ENCODE measurements around the gene RBFOX2. TPM values are rescaled to one million over a fixed set of nuclear protein-coding genes. Genes with fewer than 3 reads are reported as not detected.

RBFOX2 gene
- total and polyA plus RNA-seq, 2 of the 13 experiments (the other 11 are each of a cell fraction or from before 2014, with no cell fraction given) = 37.3 to 40.4 TPM

DNA sequence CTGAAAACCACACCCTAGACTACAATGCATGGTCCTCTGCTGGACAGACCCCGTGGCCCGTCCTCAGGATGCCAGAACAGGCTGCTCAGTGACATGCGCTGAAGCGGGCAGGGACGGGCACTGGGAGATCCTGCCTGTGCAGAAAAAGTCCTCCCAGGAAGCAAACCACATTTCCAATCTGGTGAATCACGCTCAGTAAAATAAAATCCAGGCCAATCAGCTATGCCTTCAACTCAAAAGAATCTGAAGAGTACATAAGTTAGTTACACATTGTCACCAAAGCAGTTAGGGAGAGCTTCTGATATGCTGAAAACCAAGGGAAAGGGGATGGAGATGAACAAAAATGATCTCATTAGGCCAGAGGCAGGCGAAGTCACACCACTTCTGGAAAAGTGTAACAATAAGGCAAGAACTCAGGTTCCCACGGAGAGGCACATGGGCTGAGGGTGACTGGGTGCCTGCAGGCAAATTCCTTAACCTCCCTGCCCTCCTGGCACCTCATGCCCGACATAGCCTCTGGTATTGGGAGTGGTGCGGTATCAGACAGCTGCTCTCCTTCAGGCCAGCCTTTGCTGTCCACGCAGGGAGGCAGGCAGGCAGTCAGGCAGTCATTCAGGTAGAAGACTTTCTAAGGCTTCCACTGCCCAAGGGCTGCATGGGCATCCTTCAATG is 244.5 kb downstream of the RBFOX2 start:
- intact Hi-C loops (cut with micrococcal nuclease; ENCODE audit: unreplicated experiment) = no loop called here
- no peak overlapping the region for H3K4me2 ChIP-seq (ENCODE audit: low read depth, low read length)

More for the DNA sequence above, 244.5 kb downstream of the RBFOX2 start:
- TF ChIP-seq MTA1 (CRISPR knock-in tag; IDR thresholded peaks at IDR 0.05; ENCODE audit: borderline replicate concordance) = no peak
- no peak for TF ChIP-seq ZNF460 (CRISPR knock-in tag; IDR thresholded peaks at IDR 0.05; ENCODE audit: borderline replicate concordance)
- no peak for TF ChIP-seq SMYD3 (CRISPR knock-in tag; IDR thresholded peaks at IDR 0.05)
- no peak for TF ChIP-seq ZNF30 (CRISPR knock-in tag; IDR thresholded peaks at IDR 0.05)
- no peak for TF ChIP-seq U2AF2 (IDR thresholded peaks at IDR 0.05; ENCODE audit: low read depth, low read length)
- TF ChIP-seq NKX3-1 (CRISPR knock-in tag; IDR thresholded peaks at IDR 0.05) = no peak
- no peak for TF ChIP-seq ZSCAN25 (CRISPR knock-in tag; IDR thresholded peaks at IDR 0.05)
- TF ChIP-seq ZNF768 (CRISPR knock-in tag; IDR thresholded peaks at IDR 0.05) = no peak
- TF ChIP-seq RBFOX2 (IDR thresholded peaks at IDR 0.05; ENCODE audit: low read depth, low read length) = no peak
- no peak for TF ChIP-seq ASH2L (IDR thresholded peaks at IDR 0.05; ENCODE audit: insufficient read length, low read depth, low read length)
- TF ChIP-seq, protein P1, sequence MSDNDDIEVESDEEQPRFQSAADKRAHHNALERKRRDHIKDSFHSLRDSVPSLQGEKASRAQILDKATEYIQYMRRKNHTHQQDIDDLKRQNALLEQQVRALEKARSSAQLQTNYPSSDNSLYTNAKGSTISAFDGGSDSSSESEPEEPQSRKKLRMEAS (IDR thresholded peaks at IDR 0.05) = no peak
- no peak for TF ChIP-seq KDM6A (CRISPR knock-in tag; IDR thresholded peaks at IDR 0.05; ENCODE audit: low read depth)
- TF ChIP-seq MTF1 (CRISPR knock-in tag; IDR thresholded peaks at IDR 0.05) = no peak
- TF ChIP-seq, protein P2, sequence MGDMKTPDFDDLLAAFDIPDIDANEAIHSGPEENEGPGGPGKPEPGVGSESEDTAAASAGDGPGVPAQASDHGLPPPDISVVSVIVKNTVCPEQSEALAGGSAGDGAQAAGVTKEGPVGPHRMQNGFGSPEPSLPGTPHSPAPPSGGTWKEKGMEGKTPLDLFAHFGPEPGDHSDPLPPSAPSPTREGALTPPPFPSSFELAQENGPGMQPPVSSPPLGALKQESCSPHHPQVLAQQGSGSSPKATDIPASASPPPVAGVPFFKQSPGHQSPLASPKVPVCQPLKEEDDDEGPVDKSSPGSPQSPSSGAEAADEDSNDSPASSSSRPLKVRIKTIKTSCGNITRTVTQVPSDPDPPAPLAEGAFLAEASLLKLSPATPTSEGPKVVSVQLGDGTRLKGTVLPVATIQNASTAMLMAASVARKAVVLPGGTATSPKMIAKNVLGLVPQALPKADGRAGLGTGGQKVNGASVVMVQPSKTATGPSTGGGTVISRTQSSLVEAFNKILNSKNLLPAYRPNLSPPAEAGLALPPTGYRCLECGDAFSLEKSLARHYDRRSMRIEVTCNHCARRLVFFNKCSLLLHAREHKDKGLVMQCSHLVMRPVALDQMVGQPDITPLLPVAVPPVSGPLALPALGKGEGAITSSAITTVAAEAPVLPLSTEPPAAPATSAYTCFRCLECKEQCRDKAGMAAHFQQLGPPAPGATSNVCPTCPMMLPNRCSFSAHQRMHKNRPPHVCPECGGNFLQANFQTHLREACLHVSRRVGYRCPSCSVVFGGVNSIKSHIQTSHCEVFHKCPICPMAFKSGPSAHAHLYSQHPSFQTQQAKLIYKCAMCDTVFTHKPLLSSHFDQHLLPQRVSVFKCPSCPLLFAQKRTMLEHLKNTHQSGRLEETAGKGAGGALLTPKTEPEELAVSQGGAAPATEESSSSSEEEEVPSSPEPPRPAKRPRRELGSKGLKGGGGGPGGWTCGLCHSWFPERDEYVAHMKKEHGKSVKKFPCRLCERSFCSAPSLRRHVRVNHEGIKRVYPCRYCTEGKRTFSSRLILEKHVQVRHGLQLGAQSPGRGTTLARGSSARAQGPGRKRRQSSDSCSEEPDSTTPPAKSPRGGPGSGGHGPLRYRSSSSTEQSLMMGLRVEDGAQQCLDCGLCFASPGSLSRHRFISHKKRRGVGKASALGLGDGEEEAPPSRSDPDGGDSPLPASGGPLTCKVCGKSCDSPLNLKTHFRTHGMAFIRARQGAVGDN (CRISPR knock-in tag; IDR thresholded peaks at IDR 0.05) = no peak
- BruUV-seq (replicated peaks) = no TSS peak
- Histone ChIP-seq H3K4me1 (ENCODE audit: insufficient read depth, low read length) (no peaks in the 10 kb centered on the region), H3K79me2 (ENCODE audit: insufficient read depth, low read length) (no peaks in the 10 kb centered on the region), H3K36me3 (replicated peaks in 1 of 2; ENCODE audit: control insufficient read depth in 1 of 2, insufficient read depth in 2 of 2, low read length in 2 of 2) (peaks cover 3 to 4% of the 10 kb centered on the region in 2 experiments), H3K9me3 (ENCODE audit: low read length) (no peaks in the 10 kb centered on the region), H4K20me1 (ENCODE audit: insufficient read depth, low read length) (no peaks in the 10 kb centered on the region), H3K27me3 (ENCODE audit: control insufficient read depth in 1 of 2, insufficient read depth in 2 of 2, low read length in 2 of 2) (no peaks in the 10 kb centered on the region), H3K4me3 (replicated peaks in 1 of 3; ENCODE audit: insufficient read depth in 1 of 3, low read depth in 2 of 3, low read length in 3 of 3) (no peak overlapping the region), H2AFZ (ENCODE audit: low read length) (no peak overlapping the region), H3K9ac (ENCODE audit: insufficient read depth, low read depth, low read length) (no peak overlapping the region), H3K27ac (ENCODE audit: extremely low read length, insufficient read depth, low read length) (no peak overlapping the region)
- CTCF ChIA-PET (ENCODE audit: low intra/inter-chr PET ratio, low total read pairs) = no interaction called here
- no peak for FAIRE-seq
- in situ Hi-C loops (cut with HindIII; ENCODE audit: extremely low pct_ligation_motif_present, low pct_unique_long_range_greater_than_20kb) = no loop called here
- 97% methylated on average over 11 of the region's 11 CpGs for WGBS (ENCODE audit: low lambda C conversion rate)
- POLR2A ChIA-PET = no interaction called here
- DNase-seq (ENCODE audit: low spot score) = no peak
- ATAC-seq = no peak
